ENCODE data around the gene LRRC75B.
"Not testable (repeated sequence)": the region's sequence is repeated elsewhere in the genome, so short reads cannot be mapped to it uniquely, and the experiment has no call there.

The LRRC75B gene

DNA sequence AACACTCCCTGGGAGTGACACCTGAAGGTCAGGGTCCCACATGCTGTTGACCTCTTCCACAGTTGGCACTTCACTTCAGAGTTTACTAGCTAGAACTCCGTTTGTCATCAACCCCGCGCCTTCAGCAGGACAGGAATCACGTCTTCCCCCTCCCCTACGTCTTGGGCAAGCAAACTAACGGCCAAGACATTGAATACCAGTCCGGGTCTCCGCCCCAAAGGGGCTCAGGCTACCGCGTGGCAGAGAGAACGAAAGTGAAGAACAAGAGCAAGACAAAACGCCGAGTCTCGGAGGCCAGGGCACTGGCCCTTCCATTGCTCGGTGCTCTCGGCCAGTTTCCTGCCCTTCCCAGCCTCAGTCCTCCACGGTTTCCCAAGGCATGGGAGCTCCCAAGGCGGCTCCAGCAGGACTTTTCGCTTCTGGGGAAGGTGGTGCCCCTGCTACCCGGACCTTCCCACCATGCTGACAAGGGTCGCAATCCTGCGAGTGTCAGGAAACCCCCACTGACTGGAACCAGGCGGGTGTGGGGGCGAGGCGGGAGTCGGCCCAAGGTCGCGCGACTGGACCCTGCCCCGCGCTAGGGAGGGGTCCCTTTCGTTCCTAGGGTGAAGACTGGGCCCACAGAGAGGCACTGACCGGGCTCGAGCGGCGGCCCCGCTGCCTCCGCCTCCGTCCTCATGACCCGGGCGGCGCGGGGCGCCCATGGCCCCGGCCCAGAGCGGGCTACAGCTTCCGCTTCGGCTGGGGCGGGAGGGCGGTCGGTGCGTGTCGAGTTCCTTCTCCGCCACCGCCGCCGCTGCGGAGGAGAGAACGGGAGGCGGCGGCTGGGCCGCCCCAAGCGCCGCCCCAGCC is 38.3 kb downstream of the LRRC75B start, which contains the start of gene GUCD1:
GUCD1 (minus strand) TSS at position 826 of the 852 bp plus-strand sequence; CDS start at position 679, 147 bp downstream.
- DNase-seq (ENCODE audit: low read depth): peak; percentile 37
- peak within 1 kb of the TSS; percentile 100 for H3K4me3 ChIP-seq (replicated peaks; ENCODE audit: low read depth, low read length)
- TF ChIP-seq, protein P1, sequence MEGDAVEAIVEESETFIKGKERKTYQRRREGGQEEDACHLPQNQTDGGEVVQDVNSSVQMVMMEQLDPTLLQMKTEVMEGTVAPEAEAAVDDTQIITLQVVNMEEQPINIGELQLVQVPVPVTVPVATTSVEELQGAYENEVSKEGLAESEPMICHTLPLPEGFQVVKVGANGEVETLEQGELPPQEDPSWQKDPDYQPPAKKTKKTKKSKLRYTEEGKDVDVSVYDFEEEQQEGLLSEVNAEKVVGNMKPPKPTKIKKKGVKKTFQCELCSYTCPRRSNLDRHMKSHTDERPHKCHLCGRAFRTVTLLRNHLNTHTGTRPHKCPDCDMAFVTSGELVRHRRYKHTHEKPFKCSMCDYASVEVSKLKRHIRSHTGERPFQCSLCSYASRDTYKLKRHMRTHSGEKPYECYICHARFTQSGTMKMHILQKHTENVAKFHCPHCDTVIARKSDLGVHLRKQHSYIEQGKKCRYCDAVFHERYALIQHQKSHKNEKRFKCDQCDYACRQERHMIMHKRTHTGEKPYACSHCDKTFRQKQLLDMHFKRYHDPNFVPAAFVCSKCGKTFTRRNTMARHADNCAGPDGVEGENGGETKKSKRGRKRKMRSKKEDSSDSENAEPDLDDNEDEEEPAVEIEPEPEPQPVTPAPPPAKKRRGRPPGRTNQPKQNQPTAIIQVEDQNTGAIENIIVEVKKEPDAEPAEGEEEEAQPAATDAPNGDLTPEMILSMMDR (IDR thresholded peaks at IDR 0.05; ENCODE audit: low read length, missing control alignments): no peak

DNA sequence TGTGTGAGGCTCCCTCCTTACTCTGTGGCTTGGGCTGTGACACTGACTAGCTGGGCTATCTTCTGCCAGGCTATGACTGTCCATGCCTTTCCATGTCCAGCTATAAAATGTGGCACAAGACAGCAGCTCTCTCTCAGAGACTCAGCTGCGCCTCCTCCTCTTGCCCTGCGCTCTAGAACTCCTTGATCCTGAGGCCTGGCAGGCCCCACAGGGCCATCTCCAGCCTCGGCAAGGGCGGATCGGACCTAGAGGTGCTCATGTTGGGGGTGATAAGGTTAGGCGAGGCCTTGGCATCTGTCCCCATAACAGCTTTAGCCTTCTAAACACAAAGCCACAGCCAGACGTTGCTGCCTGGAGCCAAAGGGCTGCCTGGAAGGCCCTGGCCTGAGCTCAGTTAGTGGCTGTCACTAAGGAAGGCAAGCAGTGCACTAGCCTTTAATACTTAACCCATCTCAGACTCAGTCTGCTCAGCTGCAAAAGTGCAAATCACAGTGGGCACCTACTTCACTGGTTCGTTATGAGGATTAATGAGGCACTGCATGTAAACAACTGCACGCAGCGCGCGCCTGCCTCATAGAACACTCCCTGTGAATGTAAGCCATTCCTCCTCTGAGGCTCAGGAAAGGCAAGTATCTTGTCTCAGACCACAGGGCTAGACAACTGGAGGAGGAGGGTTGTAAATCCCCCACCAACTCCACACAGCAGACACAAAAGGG is 39.1 kb downstream of the LRRC75B start:
- H3K4me3 ChIP-seq (replicated peaks; ENCODE audit: low read depth, low read length): peak overlapping the region; percentile 90
- no peak for DNase-seq (ENCODE audit: low read depth)
- TF ChIP-seq, protein P1 (IDR thresholded peaks at IDR 0.05; ENCODE audit: low read length, missing control alignments): no peak

DNA sequence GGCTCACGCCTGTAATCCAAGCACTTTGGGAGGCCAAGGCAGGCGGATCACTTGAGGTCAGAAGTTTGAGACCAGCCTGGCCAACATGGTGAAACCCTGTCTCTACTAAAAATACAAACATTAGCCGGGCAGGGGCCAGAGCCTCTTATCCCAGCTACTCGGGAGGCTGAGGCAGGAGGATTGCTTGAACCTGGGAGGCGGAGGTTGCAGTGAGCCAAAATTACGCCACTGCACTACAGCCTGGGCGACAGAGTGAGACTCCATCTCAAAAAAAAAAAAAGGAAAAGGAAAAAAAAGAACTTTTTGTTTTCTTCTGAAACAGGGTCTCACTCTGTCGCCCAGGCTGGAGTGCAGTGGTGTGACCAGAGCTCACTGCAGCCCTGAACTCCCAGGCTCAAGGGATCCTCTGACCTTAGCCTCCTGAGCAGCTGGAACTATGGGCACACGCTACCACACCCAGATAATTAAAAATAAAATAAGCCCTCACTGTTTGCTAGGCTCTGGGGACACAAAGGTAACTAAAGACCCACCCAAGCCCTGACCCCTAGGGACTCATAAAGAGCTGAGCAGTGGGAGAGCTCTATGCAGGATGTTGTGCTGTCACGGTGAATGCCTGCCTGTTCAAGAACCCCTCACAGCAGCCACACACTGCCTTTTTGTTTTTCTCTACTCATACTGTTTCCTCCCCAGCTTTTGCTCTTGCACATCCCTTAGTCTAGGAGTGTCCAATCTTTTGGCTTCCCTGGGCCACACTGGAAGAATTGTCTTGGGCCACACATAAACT is 40.2 kb downstream of the LRRC75B start:
- not testable (repeated sequence) for DNase-seq (ENCODE audit: low read depth); H3K4me3 ChIP-seq (replicated peaks; ENCODE audit: low read depth, low read length)

DNA sequence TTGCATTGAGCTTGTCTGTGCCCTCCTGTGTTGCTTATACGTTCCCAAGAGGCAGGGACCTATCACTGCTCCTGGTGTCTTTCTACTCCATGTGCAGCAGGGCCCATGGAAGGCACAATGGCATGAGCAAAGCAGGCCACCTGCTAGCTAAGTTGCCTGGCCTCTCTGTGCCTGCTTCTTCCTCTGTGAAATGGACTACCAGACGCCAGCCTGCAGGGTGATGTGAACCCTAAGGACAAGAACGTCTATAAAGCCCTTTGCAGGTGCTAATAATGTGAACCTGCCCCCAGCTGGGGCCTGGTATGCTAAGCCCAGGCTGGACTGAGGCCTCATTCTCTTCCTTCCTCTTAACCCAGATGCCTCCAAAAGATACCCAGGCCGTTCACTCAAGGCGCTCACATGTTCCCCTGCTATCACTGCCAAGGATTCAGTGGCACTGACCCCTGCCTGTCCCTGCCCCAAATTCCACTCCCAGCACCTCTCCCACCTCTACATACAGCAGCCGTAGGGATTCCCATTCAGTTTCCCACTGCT is 41.9 kb downstream of the LRRC75B start:
- TF ChIP-seq, protein P1 (IDR thresholded peaks at IDR 0.05; ENCODE audit: low read length, missing control alignments): no peak
- no peak overlapping the region for H3K4me3 ChIP-seq (replicated peaks; ENCODE audit: low read depth, low read length)
- DNase-seq (ENCODE audit: low read depth): no peak

DNA sequence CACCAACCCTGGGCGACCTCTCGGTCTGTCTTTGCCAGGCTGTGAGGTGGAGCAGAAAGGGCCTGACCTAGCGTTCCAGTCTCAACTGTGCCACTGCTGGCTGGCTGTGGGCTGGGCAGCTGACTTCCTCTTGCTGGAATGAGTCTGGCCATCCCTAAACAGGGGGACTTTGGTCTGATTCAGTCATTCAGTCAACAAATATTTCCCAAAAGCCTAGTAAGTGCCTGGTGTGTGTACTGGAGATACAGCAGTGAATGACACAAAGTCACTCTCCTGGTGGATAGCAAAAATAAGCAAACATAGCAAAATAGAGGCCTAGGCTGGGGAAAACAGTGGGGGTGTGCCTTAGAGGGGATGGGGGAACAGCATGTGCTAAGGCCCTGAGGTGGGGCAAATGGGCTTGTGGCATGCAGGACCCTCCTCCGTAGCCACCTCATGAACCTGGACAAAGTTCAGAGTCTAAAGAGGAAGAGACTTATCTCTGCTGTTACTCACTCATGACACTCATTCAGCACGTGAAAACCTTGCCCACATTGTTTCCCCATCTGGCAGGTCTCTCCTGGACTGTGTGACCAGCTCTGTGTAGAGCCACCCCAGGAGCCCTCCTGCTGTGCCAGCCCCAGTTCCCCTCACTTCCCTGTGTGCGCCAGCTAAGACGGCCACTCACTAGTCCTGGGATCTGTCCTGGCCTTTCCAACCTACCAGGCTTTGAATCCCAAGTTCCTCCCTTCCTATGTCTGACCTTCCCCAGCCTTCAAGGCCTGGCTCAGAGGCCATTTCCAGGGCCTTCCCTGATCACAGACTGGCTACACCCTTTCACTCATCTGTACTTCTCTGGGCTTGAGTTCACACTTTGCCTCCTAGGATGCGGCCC is 42.6 kb downstream of the LRRC75B start:
- TF ChIP-seq, protein P1 (IDR thresholded peaks at IDR 0.05; ENCODE audit: low read length, missing control alignments): no peak
- peak; percentile 13 for DNase-seq (ENCODE audit: low read depth)
- H3K4me3 ChIP-seq (replicated peaks; ENCODE audit: low read depth, low read length): no peak overlapping the region

DNA sequence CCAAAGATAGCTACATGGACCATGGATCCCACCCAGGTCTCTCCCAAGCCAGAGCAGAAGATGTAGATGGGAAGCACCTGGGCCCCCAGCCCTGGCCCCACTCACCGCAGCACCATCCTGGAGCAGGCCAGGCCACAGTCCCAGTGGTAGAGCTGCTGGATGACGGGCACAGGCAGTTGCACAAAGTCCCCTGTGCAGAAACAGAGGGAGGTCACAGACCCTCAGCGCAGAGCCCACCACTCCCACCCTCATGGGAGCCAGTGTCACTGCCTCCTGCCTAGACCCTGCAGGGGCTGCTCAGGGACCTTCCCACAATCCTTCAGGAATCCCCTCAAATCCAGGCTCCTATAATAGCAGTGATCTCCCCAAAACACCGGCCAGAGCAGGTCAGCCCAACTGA is 44.1 kb downstream of the LRRC75B start:
- TF ChIP-seq, protein P1 (IDR thresholded peaks at IDR 0.05; ENCODE audit: low read length, missing control alignments): no peak
- no peak overlapping the region for H3K4me3 ChIP-seq (replicated peaks; ENCODE audit: low read depth, low read length)
- no peak for DNase-seq (ENCODE audit: low read depth)

All from fibroblast of pulmonary artery (primary cell).